Measurements from ENCODE around the gene C9.

DNA sequence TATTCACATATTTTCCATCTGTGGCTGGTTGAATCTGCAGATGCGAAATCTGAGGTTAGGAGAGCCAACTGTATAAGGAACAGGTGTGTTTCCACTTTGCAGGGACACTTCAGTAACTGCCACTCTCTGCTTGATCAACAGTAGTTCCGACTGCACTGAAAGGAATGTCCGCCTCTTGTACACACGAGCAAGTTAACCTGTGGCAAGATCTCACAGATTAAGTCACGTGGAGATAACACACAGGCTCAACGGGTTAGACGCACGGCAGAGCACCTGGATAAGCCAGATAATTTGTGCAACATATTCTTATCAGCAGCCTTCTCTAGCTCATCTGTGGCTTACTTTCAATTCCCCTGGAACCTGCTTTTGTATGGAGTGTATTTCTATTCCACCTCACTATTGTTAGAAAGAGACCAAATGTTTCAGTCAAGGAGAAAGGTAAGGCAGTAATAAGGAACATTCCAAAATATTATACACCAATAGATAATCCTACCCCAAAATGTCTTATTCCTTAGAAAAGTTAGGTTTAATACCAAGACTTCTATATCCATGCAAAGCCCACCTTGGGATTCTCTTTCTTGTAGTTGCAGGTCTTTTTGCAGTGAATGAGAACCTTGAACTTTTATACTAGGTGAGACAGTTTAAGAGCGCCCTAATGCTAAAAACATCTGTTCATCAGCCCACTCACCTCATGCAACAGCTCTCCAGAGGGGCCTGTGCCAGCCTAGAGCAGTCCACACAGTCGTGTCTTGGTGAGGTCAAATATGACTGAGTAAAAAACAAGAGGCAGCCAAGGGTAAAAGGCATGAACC lies 6.5 kb upstream of the C9 start:
- TF ChIP-seq SUZ12 (IDR thresholded peaks at IDR 0.05; ENCODE audit: extremely low read depth, insufficient read depth, insufficient read length) (no peak), ZNF274 (IDR thresholded peaks at IDR 0.05; ENCODE audit: low read depth, low read length) (no peak)
